ENCODE measurements around the gene PHKG2.

PHKG2 gene

DNA sequence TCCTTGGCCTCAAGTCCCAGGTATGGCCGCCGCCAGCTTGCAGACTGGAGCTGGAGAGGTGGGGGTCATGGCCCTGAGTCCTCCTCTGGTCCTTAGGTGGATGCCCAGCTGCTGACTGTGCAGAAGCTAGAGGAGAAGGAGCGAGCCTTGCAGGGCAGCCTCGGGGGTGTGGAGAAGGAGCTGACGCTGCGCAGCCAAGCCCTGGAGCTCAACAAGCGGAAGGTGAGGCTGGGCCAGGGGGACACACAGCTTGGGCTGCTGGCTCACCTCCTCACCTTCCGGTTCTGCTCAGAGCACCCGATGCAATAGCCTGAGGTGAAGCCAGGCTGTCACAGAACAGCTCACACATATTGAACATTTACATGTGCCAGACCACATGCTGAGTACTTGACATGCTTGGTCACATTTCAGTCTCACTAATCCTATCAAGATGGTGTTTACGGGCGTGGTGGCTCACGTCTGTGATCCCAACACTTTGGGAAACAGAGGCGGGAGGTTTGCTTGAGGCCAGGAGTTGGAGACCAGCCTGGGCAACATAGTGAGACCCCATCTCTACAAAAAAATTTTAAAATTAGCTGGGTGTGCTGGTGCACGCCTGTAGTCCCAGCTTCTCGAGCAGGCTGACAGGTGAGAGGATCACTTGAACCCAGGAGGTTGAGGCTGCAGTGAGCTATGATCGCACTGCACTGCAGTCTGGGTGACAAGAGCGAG is 21.3 kb downstream of the PHKG2 start:
- Histone ChIP-seq H2AFZ (ENCODE audit: low read length) (no peak overlapping the region), H4K20me1 (ENCODE audit: insufficient read depth, low read length, poor library complexity, severe bottlenecking) (peaks cover 4% of the 10 kb centered on the region), H3K36me3 (ENCODE audit: insufficient read depth, low read length) (peaks cover 92% of the 10 kb centered on the region; the same call in 1 of the 2 replicates), H3K79me2 (ENCODE audit: insufficient read depth, low read length) (peaks cover 4% of the 10 kb centered on the region; the same call in 1 of the 2 replicates), H3F3A (ENCODE audit: low read depth) (no peaks in the 10 kb centered on the region), H3K9me2 (replicated peaks; ENCODE audit: low read depth, low read length) (no peaks in the 10 kb centered on the region), H3K27me3 (ENCODE audit: insufficient read depth, low read length, poor library complexity, severe bottlenecking) (no peaks in the 10 kb centered on the region), H3K4me2 (ENCODE audit: low read depth, low read length, poor library complexity, severe bottlenecking) (no peak overlapping the region), H3K9me3 (ENCODE audit: insufficient read depth, low read depth, low read length) (no peaks in the 10 kb centered on the region), H3K4me1 (ENCODE audit: insufficient read depth, low read length, poor library complexity, severe bottlenecking) (no peaks in the 10 kb centered on the region), H3K4me3 (ENCODE audit: low read length, poor library complexity, severe bottlenecking) (no peak overlapping the region), H3K9ac (ENCODE audit: low read depth, low read length, poor library complexity, severe bottlenecking) (no peak overlapping the region)
- TF ChIP-seq, protein P1, sequence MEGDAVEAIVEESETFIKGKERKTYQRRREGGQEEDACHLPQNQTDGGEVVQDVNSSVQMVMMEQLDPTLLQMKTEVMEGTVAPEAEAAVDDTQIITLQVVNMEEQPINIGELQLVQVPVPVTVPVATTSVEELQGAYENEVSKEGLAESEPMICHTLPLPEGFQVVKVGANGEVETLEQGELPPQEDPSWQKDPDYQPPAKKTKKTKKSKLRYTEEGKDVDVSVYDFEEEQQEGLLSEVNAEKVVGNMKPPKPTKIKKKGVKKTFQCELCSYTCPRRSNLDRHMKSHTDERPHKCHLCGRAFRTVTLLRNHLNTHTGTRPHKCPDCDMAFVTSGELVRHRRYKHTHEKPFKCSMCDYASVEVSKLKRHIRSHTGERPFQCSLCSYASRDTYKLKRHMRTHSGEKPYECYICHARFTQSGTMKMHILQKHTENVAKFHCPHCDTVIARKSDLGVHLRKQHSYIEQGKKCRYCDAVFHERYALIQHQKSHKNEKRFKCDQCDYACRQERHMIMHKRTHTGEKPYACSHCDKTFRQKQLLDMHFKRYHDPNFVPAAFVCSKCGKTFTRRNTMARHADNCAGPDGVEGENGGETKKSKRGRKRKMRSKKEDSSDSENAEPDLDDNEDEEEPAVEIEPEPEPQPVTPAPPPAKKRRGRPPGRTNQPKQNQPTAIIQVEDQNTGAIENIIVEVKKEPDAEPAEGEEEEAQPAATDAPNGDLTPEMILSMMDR (conservative IDR thresholded peaks at IDR 0.05; ENCODE audit: low read length): no peak
- no peak for TF ChIP-seq EZH2phosphoT487 (IDR thresholded peaks at IDR 0.05; ENCODE audit: borderline replicate concordance)

DNA sequence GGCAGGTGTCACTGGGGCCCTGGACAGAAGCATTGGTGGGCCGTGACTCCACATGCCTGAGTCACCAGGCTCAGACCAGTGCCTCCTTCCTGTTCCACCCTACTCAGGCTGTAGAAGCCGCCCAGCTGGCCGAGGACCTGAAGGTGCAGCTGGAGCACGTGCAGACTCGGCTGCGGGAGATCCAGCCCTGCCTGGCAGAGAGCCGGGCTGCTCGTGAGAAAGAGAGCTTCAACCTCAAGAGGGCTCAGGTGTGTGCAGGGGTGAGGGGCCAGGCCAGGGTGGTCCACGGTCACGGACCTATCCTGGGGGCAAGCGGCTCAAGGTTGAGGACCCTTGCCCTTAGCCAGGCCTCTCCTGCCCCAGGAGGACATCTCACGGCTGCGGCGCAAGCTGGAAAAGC is 23.5 kb downstream of the PHKG2 start:
- Histone ChIP-seq H4K20me1 (ENCODE audit: insufficient read depth, low read length, poor library complexity, severe bottlenecking) (no peaks in the 10 kb centered on the region), H3K9ac (ENCODE audit: low read depth, low read length, poor library complexity, severe bottlenecking) (no peak overlapping the region), H3K4me3 (ENCODE audit: low read length, poor library complexity, severe bottlenecking) (no peak overlapping the region), H3K4me2 (ENCODE audit: low read depth, low read length, poor library complexity, severe bottlenecking) (no peak overlapping the region), H3K4me1 (ENCODE audit: insufficient read depth, low read length, poor library complexity, severe bottlenecking) (no peaks in the 10 kb centered on the region), H3K79me2 (ENCODE audit: insufficient read depth, low read length) (no peaks in the 10 kb centered on the region), H3K9me2 (replicated peaks; ENCODE audit: low read depth, low read length) (no peaks in the 10 kb centered on the region), H3K9me3 (ENCODE audit: insufficient read depth, low read depth, low read length) (no peaks in the 10 kb centered on the region), H3K27me3 (ENCODE audit: insufficient read depth, low read length, poor library complexity, severe bottlenecking) (no peaks in the 10 kb centered on the region), H3K36me3 (ENCODE audit: insufficient read depth, low read length) (peaks cover 70% of the 10 kb centered on the region; the same call in 1 of the 2 replicates), H2AFZ (ENCODE audit: low read length) (no peak overlapping the region), H3F3A (ENCODE audit: low read depth) (no peaks in the 10 kb centered on the region)
- TF ChIP-seq, protein P1 (conservative IDR thresholded peaks at IDR 0.05; ENCODE audit: low read length): no peak
- no peak for TF ChIP-seq EZH2phosphoT487 (IDR thresholded peaks at IDR 0.05; ENCODE audit: borderline replicate concordance)

DNA sequence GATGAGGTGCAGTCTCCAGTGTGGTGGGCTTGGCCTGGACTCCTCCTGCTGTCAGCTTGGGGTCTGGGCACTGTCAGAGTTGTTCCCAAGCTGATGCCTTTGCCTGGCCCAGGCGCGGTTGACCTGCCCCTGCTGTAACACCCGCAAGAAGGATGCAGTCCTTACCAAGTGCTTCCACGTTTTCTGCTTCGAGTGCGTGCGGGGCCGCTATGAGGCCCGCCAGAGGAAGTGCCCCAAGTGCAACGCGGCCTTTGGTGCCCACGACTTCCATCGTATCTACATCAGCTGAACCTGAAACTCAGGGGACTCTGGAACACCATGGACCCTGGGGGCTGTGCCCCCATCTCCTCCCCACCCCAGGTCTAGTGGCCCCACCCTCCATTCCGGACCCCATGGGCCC is 25.6 kb downstream of the PHKG2 start:
- Histone ChIP-seq H4K20me1 (ENCODE audit: insufficient read depth, low read length, poor library complexity, severe bottlenecking) (no peaks in the 10 kb centered on the region), H3K9ac (ENCODE audit: low read depth, low read length, poor library complexity, severe bottlenecking) (no peak overlapping the region), H3K27me3 (ENCODE audit: insufficient read depth, low read length, poor library complexity, severe bottlenecking) (no peaks in the 10 kb centered on the region), H3K79me2 (ENCODE audit: insufficient read depth, low read length) (no peaks in the 10 kb centered on the region), H3K9me2 (replicated peaks; ENCODE audit: low read depth, low read length) (no peaks in the 10 kb centered on the region), H3F3A (ENCODE audit: low read depth) (no peaks in the 10 kb centered on the region), H3K4me1 (ENCODE audit: insufficient read depth, low read length, poor library complexity, severe bottlenecking) (no peaks in the 10 kb centered on the region), H2AFZ (ENCODE audit: low read length) (no peak overlapping the region), H3K4me3 (ENCODE audit: low read length, poor library complexity, severe bottlenecking) (no peak overlapping the region), H3K4me2 (ENCODE audit: low read depth, low read length, poor library complexity, severe bottlenecking) (no peak overlapping the region), H3K9me3 (ENCODE audit: insufficient read depth, low read depth, low read length) (no peaks in the 10 kb centered on the region), H3K36me3 (ENCODE audit: insufficient read depth, low read length) (peaks cover 49% of the 10 kb centered on the region; the same call in 1 of the 2 replicates)
- no peak for TF ChIP-seq EZH2phosphoT487 (IDR thresholded peaks at IDR 0.05; ENCODE audit: borderline replicate concordance)
- TF ChIP-seq, protein P1 (conservative IDR thresholded peaks at IDR 0.05; ENCODE audit: low read length): no peak
